SIG-M5 treated with dmso at 0.1 percent for 504 hours (cell line): ENCODE results near the gene MLKL.
"Not testable (repeated sequence)": the region's sequence is repeated elsewhere in the genome, so short reads cannot be mapped to it uniquely, and the experiment has no call there.

Source experiments
- DNase-seq: peaks from one replicate; lab custom pipeline; 2025; ENCODE audit not compliant: unreplicated experiment; lab: John Stamatoyannopoulos, UW

Gene MLKL

DNA sequence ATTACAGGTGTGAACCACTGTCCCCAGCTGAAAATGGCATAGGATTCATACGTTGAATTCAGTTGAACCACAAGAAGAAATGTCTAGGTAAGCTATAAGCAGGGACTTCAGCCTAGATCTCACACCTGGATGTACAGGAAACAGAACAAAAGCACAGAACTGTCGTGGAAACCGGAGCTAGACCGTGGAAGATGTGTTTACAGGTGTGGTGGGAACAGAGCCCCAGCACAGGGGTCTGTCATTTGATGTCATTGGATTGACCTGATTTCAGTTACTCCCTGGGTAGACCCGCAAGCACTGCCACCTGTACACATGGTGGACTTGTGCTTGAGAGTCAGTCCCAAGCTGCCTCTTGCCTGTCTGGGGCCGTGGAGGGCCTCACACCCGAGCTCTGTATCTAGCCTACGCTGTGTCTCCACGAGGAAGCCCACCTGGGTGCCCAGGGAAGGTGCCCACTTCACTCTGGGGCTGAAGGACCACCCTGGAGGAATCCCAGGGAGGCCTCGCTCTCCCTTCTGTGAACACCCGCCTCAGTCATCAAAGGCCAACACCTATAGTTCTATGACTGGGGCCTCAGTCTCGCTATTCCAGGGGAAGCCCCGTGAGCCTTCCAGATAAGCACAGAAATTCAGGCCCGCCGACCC lies 32.2 kb upstream of the MLKL start:
- no peak for DNase-seq

DNA sequence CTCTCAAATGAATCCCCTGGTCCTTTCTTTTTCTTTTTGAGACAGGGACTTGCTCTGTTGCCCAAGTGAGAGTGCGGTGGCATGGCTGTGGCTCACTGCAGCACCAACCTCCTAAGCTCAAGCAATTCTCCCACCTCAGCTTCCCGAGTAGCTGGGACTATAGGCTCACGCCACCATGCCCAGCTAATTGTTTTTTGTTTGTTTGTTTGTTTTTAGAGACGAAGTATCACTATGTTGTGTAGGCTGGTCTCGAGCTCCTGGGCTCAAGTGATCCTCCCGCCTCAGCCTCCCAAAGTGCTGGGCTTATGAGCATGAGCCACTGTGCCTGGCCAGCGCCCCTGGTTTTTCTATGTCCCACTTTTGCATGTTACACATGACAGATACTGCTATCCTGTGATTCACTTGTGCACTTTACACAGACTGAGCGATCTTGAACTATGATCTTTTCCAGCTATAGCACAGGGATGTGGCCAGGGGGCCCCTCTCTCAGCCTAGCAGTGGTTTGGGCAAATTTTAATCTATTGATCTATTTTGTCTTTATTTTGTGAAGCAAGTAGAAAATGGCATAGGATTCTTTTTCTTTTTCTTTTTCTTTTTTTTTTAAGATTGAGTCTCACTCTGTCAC lies 31.3 kb upstream of the MLKL start:
- DNase-seq, result no peak

DNA sequence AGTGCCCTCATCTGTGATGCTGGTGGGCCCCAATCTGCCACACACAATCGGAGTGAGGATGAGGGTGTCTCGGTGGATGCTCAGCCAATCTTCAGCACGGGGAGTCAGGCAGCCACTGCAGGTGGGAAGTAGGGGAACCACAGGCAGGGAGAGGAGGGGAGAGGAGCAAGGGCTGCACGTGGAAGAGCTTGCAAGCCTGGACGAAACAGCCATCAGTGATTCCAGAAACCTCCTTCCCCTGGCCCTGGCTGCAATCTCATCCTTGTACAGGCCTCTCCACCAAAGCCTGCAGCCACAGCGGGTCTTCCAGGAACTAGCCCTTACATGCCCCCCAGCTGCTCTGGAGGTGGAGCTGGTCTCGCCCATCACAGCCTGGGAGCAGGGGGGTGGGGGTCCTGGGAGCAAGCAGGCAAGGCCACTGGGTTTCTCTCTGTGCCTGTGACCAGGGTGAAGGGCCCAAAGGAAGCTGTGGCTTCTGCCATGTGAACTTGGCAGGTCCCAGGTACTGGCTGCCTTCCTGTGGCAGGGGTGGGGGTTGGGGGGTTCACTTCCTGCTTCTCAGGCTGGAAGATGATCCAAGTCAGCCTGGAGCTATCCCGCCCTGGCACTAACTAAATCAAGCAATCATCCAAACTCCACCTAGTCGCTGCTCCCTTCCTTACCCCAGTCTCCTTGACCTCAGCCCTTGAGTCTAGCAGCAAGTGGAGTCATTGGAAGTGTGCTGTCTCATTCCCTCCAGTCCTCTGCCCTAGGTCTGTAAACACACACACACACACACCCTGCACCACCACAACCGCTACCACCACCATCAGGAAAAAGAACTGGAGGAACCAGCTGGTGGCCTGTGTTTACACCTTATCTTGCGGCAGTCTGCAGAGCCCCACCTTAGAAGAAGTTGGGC lies 29.4 kb upstream of the MLKL start:
- DNase-seq, result peak; percentile 44

DNA sequence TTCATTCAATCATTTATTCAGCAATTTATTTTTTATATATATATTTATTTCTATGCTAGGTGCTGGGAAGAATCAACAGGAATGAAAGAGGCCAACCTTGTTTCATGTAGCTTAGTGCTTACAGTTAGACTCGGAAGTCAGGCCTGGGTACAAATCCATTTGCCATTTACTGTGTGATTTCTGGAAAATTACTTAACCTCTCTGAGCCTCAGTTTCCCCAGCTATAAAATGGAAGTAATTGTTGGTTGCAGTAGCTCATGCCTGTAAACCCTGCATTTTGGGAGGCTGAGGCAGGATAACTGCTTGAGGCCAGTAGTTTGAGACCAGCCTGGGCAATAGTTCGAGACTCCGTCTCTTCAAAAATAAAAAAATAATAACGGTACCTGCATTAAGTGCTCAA lies 27.2 kb upstream of the MLKL start:
- no peak for DNase-seq

DNA sequence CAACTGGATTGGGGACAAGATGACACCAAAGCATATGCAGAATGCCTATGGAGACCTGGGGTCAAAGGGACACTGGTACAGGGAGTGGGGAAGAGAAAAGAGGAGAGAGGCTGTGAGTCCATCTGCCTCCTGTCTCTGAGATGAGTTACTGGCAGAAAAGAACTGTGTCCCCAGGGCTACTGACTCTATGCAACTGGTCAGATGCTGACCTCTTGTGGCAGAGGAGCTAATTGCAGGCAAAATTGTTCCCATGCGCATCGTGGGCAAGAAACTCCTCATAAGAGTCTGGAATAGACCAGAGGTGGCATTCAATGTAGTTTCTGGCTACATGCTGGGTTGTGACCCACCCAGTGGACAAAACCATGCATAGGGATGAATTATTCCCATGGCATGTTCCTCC lies 26.1 kb upstream of the MLKL start:
- DNase-seq, result peak; percentile 50

DNA sequence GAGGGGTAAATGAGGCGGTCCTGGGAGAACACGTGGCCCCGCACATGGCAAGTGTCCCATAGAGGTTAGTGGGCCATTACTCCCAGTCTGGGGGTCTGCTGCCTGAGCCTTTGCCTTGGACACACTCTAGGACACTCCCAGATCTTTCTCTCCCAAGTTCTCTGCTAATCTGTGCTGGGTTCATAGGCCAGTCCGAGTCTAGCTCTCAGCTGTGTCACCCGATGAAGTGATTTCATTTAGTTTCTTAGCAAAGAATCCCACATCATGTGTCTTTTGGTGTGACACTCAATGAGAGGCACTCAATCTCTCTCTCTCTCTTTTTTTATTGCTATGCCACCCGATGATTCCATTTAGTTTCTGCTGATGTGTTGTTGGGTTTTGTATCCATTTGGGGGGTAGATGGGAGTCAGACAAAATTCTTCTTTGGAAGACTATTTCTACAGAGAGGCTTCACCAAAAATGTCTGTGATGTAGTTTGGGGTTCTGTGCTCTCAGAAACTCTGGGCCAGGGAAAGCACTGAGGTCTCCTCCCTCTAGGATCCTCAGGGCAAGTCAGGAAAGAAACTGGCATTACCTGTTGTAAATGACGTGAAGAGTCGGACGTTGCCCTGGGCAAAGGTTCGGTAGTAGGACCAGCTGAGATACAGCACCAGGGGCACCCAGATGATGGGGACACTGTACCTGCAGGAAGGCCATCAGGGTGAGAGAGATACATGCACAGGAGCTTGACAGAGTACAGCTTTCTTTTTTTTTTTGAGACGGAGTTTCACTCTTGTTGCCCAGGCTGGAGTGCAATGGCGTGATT lies 25.2 kb upstream of the MLKL start:
- no peak for DNase-seq

DNA sequence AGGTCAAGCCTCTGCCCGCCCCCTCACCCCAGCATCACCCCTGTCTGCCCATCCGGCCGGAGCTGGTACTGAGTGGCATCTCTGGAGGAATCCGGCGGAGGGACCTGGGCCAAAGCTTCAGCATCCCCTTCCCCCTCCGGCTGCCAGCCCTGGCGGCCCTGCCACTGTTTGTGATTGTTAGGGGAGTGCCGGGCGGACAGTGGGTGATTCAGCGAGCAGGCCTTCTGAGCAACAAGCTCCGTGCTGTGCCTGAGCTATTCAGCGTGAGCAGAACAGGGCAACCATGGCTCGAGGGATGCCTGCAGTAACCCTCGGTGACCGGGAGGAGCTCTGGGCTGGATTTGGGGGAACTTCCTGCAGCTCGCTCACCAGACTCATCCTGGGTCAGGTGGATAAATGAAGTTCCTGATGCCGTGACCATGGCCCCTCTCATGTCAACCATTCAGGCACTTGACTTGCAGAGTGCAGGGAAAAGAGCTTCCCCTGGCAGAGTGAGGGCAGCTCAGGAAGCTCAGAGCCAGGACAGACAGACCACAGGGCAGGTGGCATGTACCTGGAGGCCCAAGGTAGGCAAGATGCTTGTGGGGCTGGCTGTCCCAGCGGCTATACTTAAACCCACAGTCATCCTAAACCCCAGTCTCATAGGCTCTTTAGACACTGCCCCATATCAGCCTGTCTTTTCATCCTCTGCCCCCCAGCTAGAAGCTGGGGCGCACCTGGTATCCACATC lies 24.3 kb upstream of the MLKL start:
- no peak for DNase-seq

DNA sequence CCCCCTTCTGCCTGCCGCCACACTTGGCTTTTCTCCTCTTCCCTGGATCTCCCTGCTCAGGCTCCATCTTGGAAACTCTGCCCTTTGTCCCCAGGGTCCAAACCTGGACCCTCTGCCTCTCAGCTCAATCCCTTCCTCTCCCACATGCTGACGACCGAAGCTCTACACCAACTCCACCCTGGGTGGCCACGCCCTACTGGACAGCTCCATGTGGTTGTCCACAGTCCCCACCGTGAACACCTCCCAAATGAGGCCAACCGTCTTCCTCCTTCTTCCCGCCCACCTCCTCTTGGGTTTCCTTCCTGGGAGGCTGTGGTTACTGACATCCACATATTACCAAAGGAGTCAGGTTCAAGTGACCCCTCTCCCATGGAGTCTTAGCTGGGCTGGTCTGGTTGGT lies 22.6 kb upstream of the MLKL start:
- DNase-seq, result no peak

DNA sequence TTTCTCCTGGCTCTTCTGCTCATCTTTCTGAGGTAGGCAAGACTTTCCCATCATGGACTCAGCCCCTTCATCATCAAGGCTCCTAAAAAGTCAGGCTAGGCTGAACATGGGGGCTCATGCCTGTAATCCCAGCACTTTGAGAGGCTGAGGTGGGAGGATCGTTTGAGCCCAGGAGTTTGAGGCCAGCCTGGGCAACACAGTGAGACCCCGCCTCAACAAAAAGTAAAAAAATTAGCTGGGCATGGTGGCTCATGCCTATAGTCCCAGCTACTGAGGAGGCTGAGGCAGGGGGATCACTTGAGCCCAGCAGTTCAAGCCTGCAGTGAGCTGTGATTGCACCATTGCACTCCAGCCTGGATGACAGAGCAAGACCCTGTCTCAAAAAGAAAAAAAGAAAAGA lies 21.5 kb upstream of the MLKL start:
- not testable (repeated sequence) for DNase-seq

DNA sequence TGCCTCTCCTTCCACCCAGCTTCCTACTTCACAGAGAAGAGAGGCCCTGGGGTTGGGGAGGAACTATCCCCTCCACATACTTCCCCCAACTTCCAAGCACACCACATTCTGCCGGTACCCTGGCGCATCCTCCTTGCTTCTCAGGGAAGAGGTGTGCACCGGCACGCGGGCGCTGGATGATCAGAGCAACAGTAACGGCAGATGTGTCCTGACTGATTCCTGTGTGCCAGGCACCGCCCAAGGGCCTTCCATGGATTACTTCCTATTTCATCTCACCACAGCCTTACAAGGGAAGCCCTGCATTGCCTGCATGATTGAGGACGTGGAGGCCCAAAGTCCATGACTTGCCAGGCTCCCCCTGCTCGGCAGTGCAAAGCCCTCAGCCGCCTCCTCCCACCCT lies 21.1 kb upstream of the MLKL start:
- no peak for DNase-seq

DNA sequence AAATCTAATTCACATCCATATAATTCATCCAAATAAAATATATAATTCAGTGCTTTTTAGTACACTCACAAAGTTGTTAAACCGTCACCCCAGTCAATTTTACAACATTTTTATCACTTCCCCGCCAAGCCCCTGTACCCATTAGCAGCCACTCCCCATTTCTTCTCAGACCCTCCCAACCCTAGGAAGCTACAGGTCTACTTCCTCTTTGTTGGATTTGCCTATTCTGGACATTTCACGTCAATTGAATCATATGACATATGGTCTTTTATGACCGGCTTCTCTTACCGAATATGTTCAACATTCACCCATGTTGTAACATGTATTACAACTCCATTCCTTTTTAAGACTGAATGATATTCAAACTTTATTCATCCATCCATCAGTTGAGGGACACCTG lies 19.9 kb upstream of the MLKL start:
- DNase-seq, result no peak

DNA sequence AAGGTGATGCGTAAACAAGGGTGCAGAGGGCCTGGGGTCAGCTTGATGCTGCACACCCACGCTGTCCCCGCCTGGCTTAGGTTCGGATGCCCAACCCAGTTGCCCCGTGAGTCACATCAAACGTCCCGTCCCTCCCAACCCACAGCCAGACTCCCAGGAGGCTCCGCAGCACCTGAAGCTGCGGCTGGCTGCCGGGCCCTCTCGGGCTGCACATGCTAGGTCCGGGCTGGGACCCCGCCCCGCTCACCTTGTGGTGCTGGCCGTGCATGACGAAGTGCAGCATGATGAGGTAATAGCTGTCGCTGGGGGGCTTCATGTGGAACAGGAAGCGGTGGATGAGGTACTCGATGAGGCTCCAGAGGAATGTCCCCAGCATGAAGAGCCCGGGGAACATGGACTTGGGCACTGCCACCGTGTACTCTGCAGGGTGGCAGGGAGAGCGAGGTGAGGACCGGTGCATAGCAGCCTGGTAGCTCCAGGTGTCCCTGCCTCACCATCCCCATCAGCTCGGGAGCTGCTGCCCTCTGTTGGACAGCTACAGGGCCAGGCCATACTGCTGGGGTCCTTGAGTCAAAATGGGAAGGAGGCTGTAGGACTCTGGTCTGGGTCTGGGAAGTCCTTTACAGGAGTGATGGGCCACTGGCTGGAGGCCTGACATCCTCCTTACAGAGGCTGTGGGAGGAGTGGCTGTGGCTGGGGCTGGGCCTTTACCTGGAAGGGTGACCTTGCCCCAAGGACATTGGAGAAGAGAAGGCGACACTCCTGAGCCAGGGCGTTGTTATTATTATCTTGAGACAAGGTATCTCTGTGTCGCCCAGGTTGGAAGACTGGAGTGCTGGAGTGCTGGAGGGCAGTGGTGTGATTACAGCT lies 18.3 kb upstream of the MLKL start:
- DNase-seq, result no peak

DNA sequence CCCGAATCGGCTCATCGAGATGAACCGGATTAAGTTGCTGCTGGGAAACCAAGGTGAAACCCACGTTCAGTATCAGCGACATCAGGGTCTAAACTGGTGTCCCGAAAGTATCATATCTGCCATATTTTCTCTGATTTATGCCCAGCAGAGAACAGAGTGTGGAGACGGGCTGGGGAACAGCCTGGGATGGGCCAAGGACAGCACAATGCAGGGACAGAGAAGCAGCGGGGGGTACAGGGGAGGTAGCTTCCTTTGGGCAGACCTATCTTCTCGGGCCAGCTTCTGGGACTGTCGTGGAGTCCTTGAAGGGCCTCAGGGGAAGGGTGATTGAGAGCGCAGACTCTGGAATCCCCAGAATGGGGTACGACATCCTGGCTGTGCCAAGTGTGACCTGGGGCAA lies 17.5 kb upstream of the MLKL start:
- DNase-seq, result no peak

DNA sequence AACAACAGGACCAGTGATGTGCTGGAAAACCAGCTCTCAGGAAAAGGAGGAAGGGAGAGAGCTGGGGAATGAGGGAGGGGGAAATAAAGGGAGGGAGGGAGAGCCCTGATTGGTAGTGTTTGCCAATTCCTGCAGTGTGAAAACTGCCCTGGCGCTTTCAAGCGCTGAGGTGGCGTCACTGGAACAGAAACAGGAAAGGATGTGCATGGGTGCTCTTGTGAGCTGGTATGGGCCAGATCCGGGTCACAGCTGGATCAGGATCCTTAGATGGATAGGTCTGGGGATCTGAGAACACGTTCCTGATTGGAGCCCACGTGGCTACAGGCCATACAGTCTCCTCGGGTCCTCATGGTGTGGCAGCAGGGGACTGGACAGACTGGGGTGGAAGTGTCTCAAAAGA lies 16.7 kb upstream of the MLKL start:
- DNase-seq, result no peak

DNA sequence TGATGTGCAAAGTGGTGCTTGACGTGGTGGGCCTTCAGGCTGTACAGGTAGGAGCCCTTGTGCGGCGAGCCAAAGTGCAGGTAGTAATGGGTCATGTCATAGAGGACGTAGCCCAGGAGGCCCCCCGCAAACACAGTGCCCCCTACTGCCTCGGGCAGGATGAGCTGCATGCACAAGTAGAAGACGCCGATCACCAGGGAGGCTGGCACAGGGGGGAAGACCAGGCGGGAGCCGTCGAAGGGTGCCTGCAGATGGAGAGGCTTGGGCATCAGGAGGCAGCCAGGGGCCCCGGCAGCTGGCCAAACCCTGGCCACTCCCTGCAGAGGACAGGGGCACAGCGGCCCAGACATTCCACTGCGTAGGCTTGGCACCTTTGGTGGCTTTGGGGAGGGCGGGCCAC lies 15.7 kb upstream of the MLKL start:
- no peak for DNase-seq

DNA sequence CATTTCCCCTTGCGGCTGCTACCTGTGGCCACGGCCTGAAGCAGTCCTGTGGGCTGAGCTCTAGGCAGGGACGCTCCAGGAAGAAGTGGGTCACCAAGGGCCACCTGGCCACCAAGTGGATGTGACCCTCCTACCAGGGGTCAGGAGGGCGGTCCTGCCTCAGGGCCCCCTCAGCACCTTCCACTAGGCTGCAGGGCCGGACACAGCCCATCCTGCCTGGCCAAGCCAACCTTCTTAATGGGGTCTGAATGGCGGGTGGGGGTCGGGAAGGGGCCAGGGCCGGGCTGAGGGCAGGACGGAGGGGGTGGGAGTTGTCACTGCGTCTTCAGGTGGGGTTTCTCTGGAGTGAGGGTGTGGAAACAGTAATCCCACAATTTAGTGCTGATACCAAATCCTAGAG lies 13.2 kb upstream of the MLKL start:
- no peak for DNase-seq

DNA sequence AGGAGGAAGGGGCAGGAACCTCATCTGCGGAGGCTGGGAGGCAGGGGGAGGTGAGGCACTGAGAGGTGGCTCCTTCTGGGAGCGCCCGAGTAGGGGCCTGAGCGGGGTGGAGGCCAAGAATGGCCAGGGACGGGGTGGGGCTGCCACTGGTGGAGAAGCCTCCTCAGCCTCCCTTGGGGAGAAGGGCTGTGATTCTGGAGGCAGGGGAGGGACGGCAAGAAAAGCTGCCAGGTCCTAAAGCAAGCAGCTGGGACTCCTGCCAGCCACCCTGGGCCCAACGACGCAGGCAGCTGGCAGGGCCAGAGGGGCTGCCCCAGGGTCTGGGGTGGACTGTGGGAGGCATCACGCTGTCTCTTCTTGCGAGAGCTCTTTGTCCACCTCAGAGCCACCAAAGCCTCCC lies 12.7 kb upstream of the MLKL start:
- DNase-seq, result no peak

DNA sequence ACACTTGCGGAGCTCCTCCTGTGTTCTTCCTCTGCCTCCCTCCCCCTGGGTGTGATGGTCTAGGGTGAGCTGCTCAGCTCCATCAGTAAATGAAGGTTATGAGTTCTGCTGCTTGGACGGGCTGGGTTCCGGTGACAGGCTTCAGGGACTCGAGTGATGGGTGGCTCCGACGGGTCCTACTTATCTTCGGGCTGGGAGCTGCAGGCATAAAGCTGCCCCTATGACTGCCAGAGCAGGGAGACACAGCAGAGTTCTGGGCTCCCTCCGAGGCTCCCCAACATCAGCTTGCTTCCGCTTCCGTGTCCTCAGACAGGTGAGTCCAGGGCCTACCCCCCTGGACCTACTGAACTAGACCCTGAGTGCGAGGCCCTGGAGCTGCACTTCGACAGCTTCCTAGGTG lies 11.3 kb upstream of the MLKL start:
- no peak for DNase-seq

DNA sequence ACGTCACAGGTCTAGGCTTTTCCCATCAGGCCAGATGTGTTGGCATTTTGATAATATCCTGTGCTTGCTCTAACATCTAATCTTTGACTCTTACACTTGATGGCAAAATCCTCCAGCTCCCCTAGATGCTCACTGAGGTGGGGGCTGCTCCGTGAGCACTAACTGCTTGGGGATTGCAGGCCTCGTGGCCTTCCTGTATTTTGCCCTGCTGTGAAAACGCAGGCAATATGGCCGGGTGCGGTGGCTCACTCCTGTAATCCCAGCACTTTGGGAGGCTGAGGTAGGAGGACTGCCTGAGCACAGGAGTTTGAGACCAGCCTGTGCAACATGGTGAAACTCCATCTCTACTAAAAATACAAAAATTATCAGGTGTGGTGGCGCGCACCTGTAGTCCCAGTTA lies 9.7 kb upstream of the MLKL start:
- no peak for DNase-seq

DNA sequence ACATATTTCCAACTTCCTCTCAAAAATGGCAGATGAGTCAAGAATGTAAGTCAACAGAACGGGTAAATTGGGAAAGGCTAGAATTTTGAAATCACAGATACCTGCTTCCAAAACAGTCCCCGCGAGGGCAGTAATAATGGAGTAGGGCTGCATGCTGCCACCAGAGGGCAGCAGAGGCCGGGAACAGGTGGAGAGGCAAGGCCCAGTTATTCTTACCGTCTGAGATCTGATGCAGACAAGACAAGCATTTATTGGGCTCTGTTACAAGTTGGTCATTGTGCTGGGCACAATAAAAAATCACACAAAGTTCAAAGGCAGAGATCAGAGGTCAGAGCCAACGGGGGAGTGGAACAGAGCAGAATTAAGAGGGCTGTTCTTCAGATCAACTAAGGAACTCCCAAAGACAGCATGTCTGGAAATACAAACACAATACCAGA lies 8.8 kb upstream of the MLKL start:
- DNase-seq, result peak; percentile 90
